Stimulated activated CD8-positive, alpha-beta memory T cell treated with anti-CD3 and anti-CD28 coated beads, Interleukin-12 subunit alpha, Interleukin-12 subunit beta, amount 100 ng/mL, for 24 hours (primary cell): ENCODE results near the gene NAA16.
"Not testable (repeated sequence)": the region's sequence is repeated elsewhere in the genome, so short reads cannot be mapped to it uniquely, and the experiment has no call there.

Experiments used
- DNase-seq: peaks from one replicate; pipeline ENCODE4 v3.0.0-alpha.2; 2020; ENCODE audit errors: extremely low read depth

Gene NAA16

GRCh38 chr13:41310963-41311405 lies at the start of gene NAA16:
Gene NAA16, plus strand, starts transcription at chr13:41311267. Its CDS starts 262 bp downstream, at chr13:41311529.
- peak; percentile 91 for DNase-seq

GRCh38 chr13:41263261-41263971 lies 47.7 kb upstream of the NAA16 start, which contains the start of gene MTRF1:
Gene MTRF1, minus strand, starts transcription at chr13:41263576. Its CDS starts 2,669 bp downstream, at chr13:41260907.
- peak; percentile 58 for DNase-seq

DNA sequence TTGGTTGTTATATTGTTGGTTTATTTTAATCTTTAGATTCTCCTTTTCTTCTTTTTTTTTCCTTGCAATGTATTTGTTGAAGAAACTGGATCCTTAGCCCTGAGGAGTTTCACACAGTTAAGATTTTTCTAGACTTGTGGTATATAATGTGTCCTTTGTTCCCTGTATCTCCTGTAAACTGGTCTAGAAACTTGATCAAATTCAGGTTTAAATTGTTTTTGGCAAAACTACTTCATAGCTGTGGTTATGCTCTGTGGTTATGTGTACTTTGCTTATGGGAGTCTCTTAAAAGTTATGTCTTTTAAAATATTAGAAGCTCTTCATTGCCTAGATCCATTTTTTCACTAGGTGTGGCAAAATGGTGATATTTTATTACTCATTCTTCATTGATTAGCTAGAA lies 44.0 kb upstream of the NAA16 start:
- no peak for DNase-seq

DNA sequence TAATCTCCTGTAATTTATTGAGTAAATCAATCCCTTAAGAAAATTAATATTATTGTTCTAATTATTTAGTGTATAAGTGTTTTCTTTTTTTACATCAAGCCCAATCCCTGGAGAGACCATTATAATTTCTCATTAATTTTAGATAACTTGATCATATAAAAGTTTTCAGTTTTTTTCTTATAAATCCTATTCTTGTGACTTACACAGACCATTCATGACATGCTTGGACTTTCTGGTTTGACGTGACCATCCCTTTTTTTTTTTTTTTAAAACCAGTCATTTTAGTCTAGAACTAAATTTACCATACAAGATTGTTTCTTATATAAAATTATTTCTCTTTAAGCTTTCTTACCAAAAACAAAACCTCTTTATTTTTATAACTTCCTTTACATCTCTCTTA lies 42.3 kb upstream of the NAA16 start:
- no peak for DNase-seq

GRCh38 chr13:41271456-41272285 lies 39.4 kb upstream of the NAA16 start:
- no peak for DNase-seq

GRCh38 chr13:41273831-41274441 lies 37.1 kb upstream of the NAA16 start:
- DNase-seq: no peak

DNA sequence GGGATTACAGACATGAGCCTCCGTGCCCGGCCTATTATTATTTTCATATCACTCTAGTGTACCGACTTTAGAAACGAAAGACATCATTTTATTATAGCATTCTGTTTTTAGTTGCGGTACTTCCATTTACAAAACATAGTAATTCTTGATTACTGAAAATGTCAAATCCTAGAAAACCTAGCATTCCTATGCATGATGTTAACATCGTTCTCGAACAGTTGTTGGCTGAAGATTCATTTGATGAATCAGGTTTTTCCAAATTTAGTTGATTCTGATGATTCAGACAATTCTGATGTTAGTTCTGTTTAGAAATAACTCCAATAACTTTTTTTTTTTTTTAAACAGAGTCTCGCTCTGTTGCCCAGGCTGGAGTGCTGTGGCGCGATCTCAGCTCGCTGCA lies 36.2 kb upstream of the NAA16 start:
- DNase-seq: no peak

GRCh38 chr13:41276824-41277223 lies 34.2 kb upstream of the NAA16 start:
- no peak for DNase-seq

- not testable (repeated sequence) for DNase-seq
Observed at GRCh38 chr13:41279156-41279555, 31.9 kb upstream of the NAA16 start.

GRCh38 chr13:41282129-41282571 lies 28.9 kb upstream of the NAA16 start:
- no peak for DNase-seq

DNA sequence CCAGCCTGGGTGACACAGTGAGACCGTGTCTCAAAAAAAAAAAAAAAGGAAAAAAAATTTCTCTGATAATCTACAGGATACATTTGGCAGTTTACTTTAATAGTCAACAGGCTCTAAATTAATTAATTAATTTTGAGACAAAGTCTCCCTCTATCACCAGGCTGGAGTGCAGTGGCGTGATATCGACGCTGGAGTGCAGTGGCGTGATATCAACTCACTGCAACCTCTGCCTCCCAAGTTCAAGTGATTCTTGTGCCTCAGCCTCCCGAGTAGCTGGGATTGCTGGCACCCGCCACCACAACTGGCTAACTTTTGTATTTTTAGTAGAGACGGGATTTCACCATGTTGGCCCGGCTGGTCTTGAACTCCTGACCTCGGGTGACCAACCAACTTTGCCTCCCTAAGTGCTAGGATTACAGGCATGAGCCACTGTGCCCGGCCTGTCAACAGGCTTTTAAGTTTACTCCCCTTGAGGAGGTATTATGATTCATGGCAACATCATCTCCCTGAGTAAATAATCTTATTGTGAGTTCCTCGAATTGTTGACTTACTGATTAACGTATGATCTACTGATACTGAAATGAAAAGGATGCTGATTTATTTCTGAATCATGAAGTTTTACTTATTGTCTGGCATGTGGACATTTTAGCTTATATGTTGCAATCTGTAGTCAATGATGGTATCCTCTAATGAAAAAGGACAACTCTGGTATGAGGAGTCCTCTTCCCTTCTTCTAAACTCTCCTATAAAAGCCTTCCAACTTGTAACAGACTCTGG lies 26.4 kb upstream of the NAA16 start:
- DNase-seq: no peak

- DNase-seq: no peak
Observed at GRCh38 chr13:41286370-41286769, 24.7 kb upstream of the NAA16 start.

GRCh38 chr13:41289463-41289881 lies 21.6 kb upstream of the NAA16 start:
- no peak for DNase-seq

- no peak for DNase-seq
Observed at GRCh38 chr13:41291246-41291645, 19.8 kb upstream of the NAA16 start.

DNA sequence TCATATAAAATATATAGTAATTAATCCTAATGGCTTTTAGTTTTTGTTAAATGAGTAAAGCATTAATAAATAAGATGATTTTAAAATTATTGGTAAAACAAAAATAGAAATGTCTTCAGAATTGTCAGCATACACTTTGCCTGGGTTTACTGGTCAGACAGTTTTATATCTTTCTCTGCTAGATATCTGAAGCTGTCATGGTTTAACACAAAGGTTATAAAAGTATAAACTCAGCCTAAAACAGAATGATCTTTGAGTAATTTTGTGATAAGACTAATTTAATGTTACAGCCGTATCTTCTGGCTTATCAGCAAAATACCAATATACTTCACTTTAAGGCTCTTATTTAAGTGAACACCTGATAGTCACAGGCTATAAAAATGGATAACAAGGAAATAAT lies 17.8 kb upstream of the NAA16 start:
- no peak for DNase-seq

GRCh38 chr13:41294914-41295313 lies 16.2 kb upstream of the NAA16 start:
- no peak for DNase-seq

DNA sequence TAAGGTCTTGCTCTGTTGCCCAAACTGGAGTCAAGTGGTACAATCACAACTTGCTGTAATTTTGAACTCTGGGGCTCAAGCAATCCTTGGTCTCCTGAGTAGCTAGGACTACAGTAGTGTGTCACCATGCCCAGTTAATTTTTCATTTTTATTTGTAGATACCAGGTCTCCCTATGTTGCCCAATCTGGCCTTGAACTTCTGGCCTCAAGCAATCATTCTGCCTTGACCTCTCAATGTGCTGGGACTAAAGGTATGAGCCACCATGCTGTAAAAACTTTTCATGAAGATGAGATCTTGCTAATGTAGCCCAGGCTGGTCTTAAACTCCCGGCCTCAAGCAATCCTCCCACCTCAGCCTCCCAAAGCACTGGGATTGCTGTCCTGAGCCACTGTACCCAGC lies 15.1 kb upstream of the NAA16 start:
- DNase-seq: no peak

DNA sequence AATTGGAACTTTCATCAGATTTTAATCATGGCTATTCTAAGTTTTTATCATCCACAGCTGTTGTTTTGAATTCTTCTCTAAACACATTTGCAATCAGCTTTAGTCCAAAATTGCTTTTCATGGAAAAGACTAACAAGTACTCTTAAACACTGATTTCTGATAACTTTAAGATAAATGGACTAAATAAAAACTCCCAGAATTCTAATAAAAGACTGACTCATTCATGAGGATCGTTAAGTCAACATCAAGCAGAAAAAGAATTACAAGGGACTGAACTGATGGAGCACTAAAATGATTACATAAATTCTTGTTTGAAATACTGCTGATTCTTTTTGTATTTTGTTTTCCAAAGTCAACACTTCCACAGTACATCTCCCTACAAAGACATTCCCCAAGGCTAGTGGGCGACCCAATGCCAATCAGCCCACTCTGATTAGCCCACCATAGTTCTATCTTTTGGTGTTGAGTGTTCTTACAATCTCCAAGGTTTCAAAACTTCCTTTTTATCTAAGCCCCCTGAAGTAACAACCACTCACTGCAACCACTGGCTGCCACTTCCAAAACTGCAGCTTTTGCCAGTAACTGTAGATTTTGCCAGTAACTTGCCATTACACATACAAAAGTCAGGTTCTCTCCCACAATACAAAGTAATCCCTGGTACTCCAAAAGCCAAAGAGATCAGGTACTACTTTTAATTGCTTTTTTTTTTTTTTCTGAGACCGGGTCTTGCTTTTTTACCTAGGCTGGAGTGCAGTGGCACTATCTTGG lies 14.0 kb upstream of the NAA16 start:
- DNase-seq: no peak

- no peak for DNase-seq
Observed at GRCh38 chr13:41299316-41300094, 11.6 kb upstream of the NAA16 start.

- DNase-seq: no peak
Observed at GRCh38 chr13:41302743-41303142, 8.3 kb upstream of the NAA16 start.
